Prostate gland (tissue), 2 donors: ENCODE measurements around the gene RPAP2. TPM values are rescaled to one million over a fixed set of nuclear protein-coding genes. Genes with fewer than 3 reads are reported as not detected.

Experiments
- DNase-seq: peaks from one replicate; pipeline ENCODE4 v3.0.0-alpha.2; 2019; ENCODE audit warnings: low spot score
- H3K27ac ChIP-seq, 2 donors: fragments of 200-600 bp; sonication (generic); 2 replicates each; pipeline ENCODE4 v1.5.1; 2017 to 2019
- H3K27me3 ChIP-seq: fragments of 200-600 bp; sonication (generic); replicated peaks from 2 replicates; pipeline ENCODE4 v1.5.1; 2019; ENCODE audit not compliant: insufficient read depth
- H3K36me3 ChIP-seq, 2 donors: fragments of 200-600 bp; sonication (generic); 1 replicate in 1 of 2; 2 replicates in 1 of 2; pipeline versions ENCODE4 v1.5.1 to v1.8.1; 2017 to 2019
- H3K4me1 ChIP-seq: fragments of 200-600 bp; sonication (generic); replicated peaks from 2 replicates; pipeline ENCODE4 v1.5.1; 2019
- H3K4me3 ChIP-seq, 2 donors: fragments of 200-600 bp; sonication (generic); 2 replicates each; pipeline ENCODE4 v1.5.1; 2017 to 2019
- H3K9me3 ChIP-seq: fragments of 200-600 bp; sonication (generic); 2 replicates; pipeline ENCODE4 v1.5.1; 2017
- CTCF ChIP-seq, 4 experiments: fragments of 200-600 bp in 2 of 4; fragments of 450-650 bp in 2 of 4; sonication (generic) in 2 of 4; IDR thresholded peaks; 1 replicate in 3 of 4; 2 replicates in 1 of 4; pipeline ENCODE4 v1.5.1; 2016 to 2019; ENCODE audit warnings: antibody characterized with exemption in 4 of 4, mild to moderate bottlenecking in 2 of 4, moderate library complexity in 2 of 4
- POLR2A ChIP-seq: fragments of 450-650 bp; IDR thresholded peaks from one replicate; pipeline ENCODE4 v1.6.1; 2016; ENCODE audit warnings: antibody characterized with exemption, mild to moderate bottlenecking
- POLR2AphosphoS5 ChIP-seq: sonication (generic); formaldehyde crosslinking; IDR thresholded peaks from one replicate; pipeline ENCODE4 v1.6.1; 2017; ENCODE audit warnings: antibody characterized with exemption
- WGBS: methylation state at CpG from one replicate; pipeline ENCODE4 v1.1.5; 2018; 5-methylcytosine and 5-hydroxymethylcytosine counted together
- intact Hi-C: fragments of 100-400 bp; cut with DNase I; formaldehyde crosslinking; loops from one replicate; pipeline ENCODE4 v1.14.2; 2022
- total RNA-seq, 2 donors: library from RNA; depleted of rRNA; stranded (reverse); fragments of >200 nt; gene quantifications; one replicate each; pipeline ENCODE4 v1.1.0, GENCODE V29; 2016

The RPAP2 gene
- total RNA-seq, 2 donors from 2014 or later: 6.5 to 11.0 TPM

- 7% methylated on average over 3 of the region's 3 CpGs for WGBS
- Histone ChIP-seq H3K4me3 (peak overlapping the region; percentile 59 to 84), H3K27me3 (no peaks in the 10 kb centered on the region), H3K4me1 (no peaks in the 10 kb centered on the region), H3K36me3 (no peaks in the 10 kb centered on the region), H3K9me3 (no peaks in the 10 kb centered on the region), H3K27ac (peak overlapping the region; percentile 89 to 97)
- DNase-seq: no peak
- TF ChIP-seq POLR2AphosphoS5: no peak
- no peak for TF ChIP-seq CTCF (IDR thresholded peaks at IDR 0.05)
- no peak for TF ChIP-seq POLR2A
- intact Hi-C loops: loop anchor here (10.0 kb wide), 2 partner anchors 373 to 793 kb away; partner anchors contain the start of gene CDC7
Measured at GRCh38 chr1:92298213-92298572, 666 bp upstream of the RPAP2 start.

- Histone ChIP-seq H3K9me3 (no peaks in the 10 kb centered on the region), H3K27me3 (no peaks in the 10 kb centered on the region), H3K27ac (peak overlapping the region; percentile 89 to 97), H3K4me1 (no peaks in the 10 kb centered on the region), H3K36me3 (no peaks in the 10 kb centered on the region), H3K4me3 (peak overlapping the region; percentile 59 to 84)
- TF ChIP-seq POLR2AphosphoS5: no peak
- TF ChIP-seq CTCF (IDR thresholded peaks at IDR 0.05): no peak
- TF ChIP-seq POLR2A: no peak
- DNase-seq: no peak
- intact Hi-C loops: loop anchor here (10.0 kb wide), 2 partner anchors 375 to 795 kb away; partner anchors contain the start of gene CDC7
- 34% methylated on average over 11 of the region's 11 CpGs for WGBS
Measured at GRCh38 chr1:92299477-92300150, 755 bp downstream of the RPAP2 start.

- WGBS: 96% methylated on average over 5 of the region's 5 CpGs
Measured at GRCh38 chr1:92301021-92301420, 2.2 kb downstream of the RPAP2 start.

GRCh38 chr1:92306020-92306419 lies 7.2 kb downstream of the RPAP2 start:
- Histone ChIP-seq H3K27me3 (no peaks in the 10 kb centered on the region), H3K27ac (no peak overlapping the region), H3K4me3 (no peak overlapping the region), H3K36me3 (no peaks in the 10 kb centered on the region), H3K4me1 (no peaks in the 10 kb centered on the region), H3K9me3 (no peaks in the 10 kb centered on the region)
- TF ChIP-seq CTCF (IDR thresholded peaks at IDR 0.05) (no peak), POLR2A (no peak), POLR2AphosphoS5 (no peak)
- intact Hi-C loops: no loop called here
- DNase-seq: no peak

More at GRCh38 chr1:92301021-92301420, 2.2 kb downstream of the RPAP2 start:
- H3K36me3 ChIP-seq: no peaks in the 10 kb centered on the region
- H3K4me1 ChIP-seq: no peaks in the 10 kb centered on the region
- no peak overlapping the region for H3K27ac ChIP-seq
- H3K27me3 ChIP-seq: no peaks in the 10 kb centered on the region
- intact Hi-C loops: no loop called here
- no peak for TF ChIP-seq POLR2AphosphoS5
- no peak overlapping the region for H3K4me3 ChIP-seq
- no peak for DNase-seq
- no peaks in the 10 kb centered on the region for H3K9me3 ChIP-seq

- Histone ChIP-seq H3K27ac (no peak overlapping the region), H3K27me3 (no peaks in the 10 kb centered on the region), H3K4me1 (no peaks in the 10 kb centered on the region), H3K36me3 (no peaks in the 10 kb centered on the region), H3K4me3 (no peak overlapping the region), H3K9me3 (no peaks in the 10 kb centered on the region)
- TF ChIP-seq CTCF (IDR thresholded peaks at IDR 0.05) (no peak), POLR2AphosphoS5 (no peak), POLR2A (no peak)
- DNase-seq: no peak
- 78% methylated on average over 4 of the region's 4 CpGs for WGBS
- intact Hi-C loops: no loop called here
Measured at GRCh38 chr1:92307980-92308379, 9.1 kb downstream of the RPAP2 start.
